K562 (cell line): ENCODE results near the gene RAB40B. TPM values are rescaled to one million over a fixed set of nuclear protein-coding genes. Genes with fewer than 3 reads are reported as not detected.

Experiments
- ATAC-seq: fragments of 200-7000 bp; cut with Tn5 transposase; 3 replicates; pipeline ENCODE4 v1.9.1; 2020; ENCODE audit warnings: moderate library complexity
- BruUV-seq: library from RNA; stranded (reverse); fragments of 400-500 nt; replicated peaks from 2 replicates; lab custom pipeline; 2021; lab: Mats Ljungman, UMichigan
- CTCF ChIA-PET: fragments of 300-600 bp; formaldehyde crosslinking; extraction: SDS; loops from one replicate; lab custom pipeline; 2021; ENCODE audit warnings: low intra/inter-chr PET ratio; lab: Yijun Ruan, JAX
- POLR2A ChIA-PET: fragments of 300-600, 350-650 bp; sonication (Branson Sonifier 250); formaldehyde crosslinking; extraction: SDS; loops from one replicate; lab custom pipeline; 2021; ENCODE audit warnings: antibody characterized with exemption, inconsistent platforms; lab: Yijun Ruan, JAX
- DNase-seq, 4 experiments: peaks; one replicate each; pipeline versions ENCODE4 v3.0.0 to v3.0.0-alpha.2; 2011 to 2018; ENCODE audit warnings: low spot score in 3 of 4, mixed read lengths in 3 of 4; ENCODE audit errors: extremely low read depth in 1 of 4
- FAIRE-seq: peaks from 2 replicates; lab custom pipeline; 2011; peaks lifted over from hg19 to GRCh38; lab: Jason Lieb, UNC
- H2AFZ ChIP-seq: 2 replicates; pipeline ENCODE4 v1.6.0; 2011; ENCODE audit warnings: low read depth, low read length, control low read depth, inconsistent platforms
- H3K27ac ChIP-seq: fragments of 200-600 bp; 3 replicates; pipeline ENCODE4 v1.8.0; 2011; ENCODE audit warnings: low read depth, mild to moderate bottlenecking, control low read depth, inconsistent platforms, low read length, moderate library complexity, mixed read lengths; ENCODE audit errors: extremely low read depth
- H3K27me3 ChIP-seq, 2 experiments: fragments of 300-600 bp in 1 of 2; 2 replicates in 1 of 2; 3 replicates in 1 of 2; pipeline versions ENCODE4 v1.6.0 to v1.8.0; 2011; ENCODE audit warnings: inconsistent platforms in 2 of 2, low read length in 2 of 2, mild to moderate bottlenecking in 1 of 2, mixed read lengths in 1 of 2, moderate library complexity in 1 of 2; ENCODE audit not compliant: control insufficient read depth in 2 of 2, insufficient read depth in 2 of 2
- H3K36me3 ChIP-seq: fragments of 300-600 bp; 3 replicates; pipeline ENCODE4 v1.8.0; 2011; ENCODE audit warnings: mild to moderate bottlenecking, low read length, inconsistent platforms; ENCODE audit not compliant: control insufficient read depth, insufficient read depth
- H3K4me1 ChIP-seq, 2 experiments: fragments of 200-600 bp in 1 of 2; replicated peaks in 1 of 2; 2 replicates in 1 of 2; 3 replicates in 1 of 2; pipeline versions ENCODE4 v1.5.1 to v1.8.0; 2011; ENCODE audit warnings: inconsistent platforms in 2 of 2, low read length in 2 of 2, mild to moderate bottlenecking in 1 of 2, mixed read lengths in 1 of 2, moderate library complexity in 1 of 2; ENCODE audit not compliant: control insufficient read depth in 2 of 2, insufficient read depth in 2 of 2
- H3K4me2 ChIP-seq: 2 replicates; pipeline ENCODE4 v1.6.1; 2011; ENCODE audit warnings: low read length, control low read depth, inconsistent platforms, mixed read lengths; ENCODE audit not compliant: insufficient read depth
- H3K4me3 ChIP-seq: fragments of 200-600 bp; sonication (generic), shearing (Covaris generic); 2 replicates; pipeline ENCODE4 v1.5.1; 2016; ENCODE audit warnings: control low read depth, inconsistent platforms
- H3K79me2 ChIP-seq: fragments of 200-600 bp; 3 replicates; pipeline ENCODE4 v1.8.0; 2011; ENCODE audit warnings: low read length, inconsistent platforms; ENCODE audit not compliant: control insufficient read depth, insufficient read depth
- H3K9ac ChIP-seq, 2 experiments: 2 replicates each; pipeline versions ENCODE4 v1.6.0 to v1.6.1; 2011; ENCODE audit warnings: low read depth in 2 of 2, low read length in 2 of 2, control low read depth in 1 of 2, inconsistent platforms in 1 of 2, mild to moderate bottlenecking in 1 of 2, mixed read lengths in 1 of 2; ENCODE audit not compliant: insufficient read depth in 1 of 2
- H3K9me1 ChIP-seq: one replicate; pipeline ENCODE4 v1.6.0; 2011; ENCODE audit warnings: inconsistent platforms, mild to moderate bottlenecking, low read length, moderate library complexity; ENCODE audit not compliant: control insufficient read depth, insufficient read depth
- H3K9me3 ChIP-seq: replicated peaks from 2 replicates; pipeline ENCODE4 v1.5.1; 2011; ENCODE audit warnings: low read depth, low read length, inconsistent platforms; ENCODE audit not compliant: control insufficient read depth, insufficient read depth
- H4K20me1 ChIP-seq: replicated peaks from 2 replicates; pipeline ENCODE4 v1.6.1; 2011; ENCODE audit warnings: low read length, inconsistent platforms, mixed read lengths; ENCODE audit not compliant: control insufficient read depth, insufficient read depth
- CBX5 ChIP-seq: IDR thresholded peaks from 2 replicates; pipeline ENCODE4 v1.6.1; 2014; ENCODE audit warnings: low read depth, borderline replicate concordance
- FOSL1 ChIP-seq: fragments of 200-800 bp; sonication (Bioruptor generic); conservative IDR thresholded peaks from 2 replicates; pipeline ENCODE4 v1.6.1; 2016; ENCODE audit warnings: missing genetic modification characterization, missing compliant biosample characterization
- FOXK1 ChIP-seq: sonication (generic); formaldehyde crosslinking; IDR thresholded peaks from 2 replicates; pipeline ENCODE4 v1.8.0; 2022; ENCODE audit warnings: missing genetic modification reagents, mild to moderate bottlenecking, borderline replicate concordance
- MAZ ChIP-seq, 2 experiments: fragments of 450-650 bp in 1 of 2; sonication (generic) in 1 of 2; formaldehyde crosslinking; IDR thresholded peaks in 1 of 2; conservative IDR thresholded peaks in 1 of 2; 2 replicates each; pipeline versions ENCODE4 v1.4.0 to v1.5.0; 2020; ENCODE audit warnings: mild to moderate bottlenecking in 1 of 2, missing genetic modification reagents in 1 of 2
- MYC ChIP-seq, 2 experiments: fragments of 250-450 bp in 1 of 2; sonication (Bioruptor Pico) in 1 of 2; IDR thresholded peaks; 2 replicates each; pipeline versions ENCODE4 v1.5.1 to v1.6.1; 2012 to 2021; ENCODE audit warnings: low read depth in 2 of 2, borderline replicate concordance in 1 of 2, improper control_type of control experiment in 1 of 2, low read length in 1 of 2, mild to moderate bottlenecking in 1 of 2, moderate library complexity in 1 of 2
- NONO ChIP-seq, 2 experiments: fragments of 200-400 bp in 1 of 2; fragments of 450-650 bp in 1 of 2; formaldehyde crosslinking in 1 of 2; IDR thresholded peaks; 2 replicates each; pipeline ENCODE4 v1.6.1; 2017; ENCODE audit warnings: low read depth in 2 of 2, mild to moderate bottlenecking in 2 of 2, moderate library complexity in 2 of 2, low read length in 1 of 2
- RB1 ChIP-seq: fragments of 450-650 bp; IDR thresholded peaks from 2 replicates; pipeline ENCODE4 v1.6.1; 2017; ENCODE audit warnings: low read depth, mild to moderate bottlenecking
- SMARCC2 ChIP-seq: fragments of 450-650 bp; IDR thresholded peaks from 2 replicates; pipeline ENCODE4 v1.6.1; 2017; ENCODE audit warnings: antibody characterized with exemption, moderate library complexity, mild to moderate bottlenecking, low read depth
- YY1 ChIP-seq, 3 experiments: IDR thresholded peaks; 2 replicates each; pipeline ENCODE4 v1.6.1; 2011; ENCODE audit warnings: low read length in 2 of 3, mild to moderate bottlenecking in 2 of 3, moderate library complexity in 2 of 3, borderline replicate concordance in 1 of 3, control low read depth in 1 of 3, low read depth in 1 of 3; ENCODE audit not compliant: insufficient read depth in 3 of 3, insufficient replicate concordance in 2 of 3, control insufficient read depth in 1 of 3, insufficient read length in 1 of 3; ENCODE audit errors: extremely low read depth in 1 of 3
- in situ Hi-C: fragments of 300-500 bp; cut with MboI; formaldehyde crosslinking; loops from 4 replicates; pipeline ENCODE4 v1.15.0; 2018; ENCODE audit warnings: inconsistent platforms, mixed read lengths
- intact Hi-C: fragments of 100-400 bp; cut with micrococcal nuclease; formaldehyde crosslinking; loops from 2 replicates; pipeline ENCODE4 v1.14.2; 2022
- polyA plus RNA-seq, 8 experiments: library from polyadenylated mRNA; depleted of rRNA in 4 of 8; stranded (reverse) in 5 of 8; unstranded in 3 of 8; fragments of >200 nt; fragmentation: Nextera tagmentation in 2 of 8; fragmentation: Illumina TruSeq in 1 of 8; extraction: Ambion mirVana in 2 of 8; extraction: Trizol in 1 of 8; gene quantifications; 2 replicates each; pipeline versions ENCODE4 v1.2.1 to v1.2.3, GENCODE V29; 2011 to 2014; ENCODE audit warnings: inconsistent platforms in 1 of 8, missing spikeins in 1 of 8
- total RNA-seq, 7 experiments: library from RNA; depleted of rRNA in 6 of 7; stranded (reverse); fragments of >200 nt in 6 of 7; fragmentation: Illumina TruSeq in 2 of 7; extraction: Trizol in 2 of 7; gene quantifications; 2 replicates each; pipeline versions ENCODE4 v1.2.1 to v1.2.3, GENCODE V29; 2011 to 2021; ENCODE audit warnings: low replicate concordance in 1 of 7
- TF ChIP-seq, protein P1 (sequence below): fragments of 150-350 bp; conservative IDR thresholded peaks from 2 replicates; pipeline ENCODE4 v1.6.1; 2014; ENCODE audit warnings: low read length
- TF ChIP-seq, protein P2 (sequence below), 2 experiments: fragments of 200-800 bp in 1 of 2; sonication (Bioruptor generic) in 1 of 2; sonication (generic) in 1 of 2; formaldehyde crosslinking in 1 of 2; IDR thresholded peaks in 1 of 2; conservative IDR thresholded peaks in 1 of 2; 2 replicates each; pipeline versions ENCODE4 v1.5.0 to v1.6.1; 2016 to 2020; ENCODE audit warnings: missing compliant biosample characterization in 1 of 2, missing genetic modification characterization in 1 of 2, missing genetic modification reagents in 1 of 2

Gene RAB40B
- total and polyA plus RNA-seq, 9 of the 15 experiments (the other 6 are each of a cell fraction or from before 2014, with no cell fraction given): 0.13 to 4.6 (median 1.4) TPM

- H3K27me3 ChIP-seq: no peaks in the 10 kb centered on the region
- H3K4me3 ChIP-seq: no peak overlapping the region
- BruUV-seq: no TSS peak
- H3K4me1 ChIP-seq: no peaks in the 10 kb centered on the region
- H3K79me2 ChIP-seq: peaks cover 64% of the 10 kb centered on the region
- no peaks in the 10 kb centered on the region for H3K9me3 ChIP-seq
- H3K36me3 ChIP-seq: peaks cover 79% of the 10 kb centered on the region
- in situ Hi-C loops: no loop called here
- no peak overlapping the region for H2AFZ ChIP-seq
- POLR2A ChIA-PET: no interaction called here
- DNase-seq (no peak), ATAC-seq (no peak), FAIRE-seq (peak; percentile 54)
- no peak overlapping the region for H3K4me2 ChIP-seq
- CTCF ChIA-PET: no interaction called here
- intact Hi-C loops: no loop called here
- no peak overlapping the region for H3K9ac ChIP-seq
- peaks cover 7% of the 10 kb centered on the region; the same call in 1 of the 2 replicates for H4K20me1 ChIP-seq
- no peaks in the 10 kb centered on the region for H3K9me1 ChIP-seq
- TF ChIP-seq CBX5 (no peak), YY1 (IDR thresholded peaks at IDR 0.05; ENCODE audit: borderline replicate concordance in 1 of 3, control insufficient read depth in 1 of 3, extremely low read depth in 1 of 3, insufficient read depth in 3 of 3, insufficient read length in 1 of 3, insufficient replicate concordance in 2 of 3, low read depth in 1 of 3, low read length in 2 of 3) (no peak), RB1 (no peak), FOSL1 (tag) (no peak), MAZ (CRISPR knock-in tag; conservative IDR thresholded peaks at IDR 0.05 in 1 of 2, IDR thresholded peaks at IDR 0.05 in 1 of 2) (no peak), SMARCC2 (no peak), MYC (IDR thresholded peaks at IDR 0.05; ENCODE audit: low read depth, low read length) (no peak), MYC (CRISPR knock-in tag; IDR thresholded peaks at IDR 0.05; ENCODE audit: borderline replicate concordance, low read depth) (no peak), NONO (IDR thresholded peaks at IDR 0.05; ENCODE audit: low read depth in 2 of 2, low read length in 1 of 2) (no peak), FOXK1 (CRISPR knock-in tag) (no peak)
- TF ChIP-seq, protein P1, sequence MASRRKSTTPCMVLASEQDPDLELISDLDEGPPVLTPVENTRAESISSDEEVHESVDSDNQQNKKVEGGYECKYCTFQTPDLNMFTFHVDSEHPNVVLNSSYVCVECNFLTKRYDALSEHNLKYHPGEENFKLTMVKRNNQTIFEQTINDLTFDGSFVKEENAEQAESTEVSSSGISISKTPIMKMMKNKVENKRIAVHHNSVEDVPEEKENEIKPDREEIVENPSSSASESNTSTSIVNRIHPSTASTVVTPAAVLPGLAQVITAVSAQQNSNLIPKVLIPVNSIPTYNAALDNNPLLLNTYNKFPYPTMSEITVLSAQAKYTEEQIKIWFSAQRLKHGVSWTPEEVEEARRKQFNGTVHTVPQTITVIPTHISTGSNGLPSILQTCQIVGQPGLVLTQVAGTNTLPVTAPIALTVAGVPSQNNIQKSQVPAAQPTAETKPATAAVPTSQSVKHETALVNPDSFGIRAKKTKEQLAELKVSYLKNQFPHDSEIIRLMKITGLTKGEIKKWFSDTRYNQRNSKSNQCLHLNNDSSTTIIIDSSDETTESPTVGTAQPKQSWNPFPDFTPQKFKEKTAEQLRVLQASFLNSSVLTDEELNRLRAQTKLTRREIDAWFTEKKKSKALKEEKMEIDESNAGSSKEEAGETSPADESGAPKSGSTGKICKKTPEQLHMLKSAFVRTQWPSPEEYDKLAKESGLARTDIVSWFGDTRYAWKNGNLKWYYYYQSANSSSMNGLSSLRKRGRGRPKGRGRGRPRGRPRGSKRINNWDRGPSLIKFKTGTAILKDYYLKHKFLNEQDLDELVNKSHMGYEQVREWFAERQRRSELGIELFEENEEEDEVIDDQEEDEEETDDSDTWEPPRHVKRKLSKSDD: no peak
- TF ChIP-seq, protein P2, sequence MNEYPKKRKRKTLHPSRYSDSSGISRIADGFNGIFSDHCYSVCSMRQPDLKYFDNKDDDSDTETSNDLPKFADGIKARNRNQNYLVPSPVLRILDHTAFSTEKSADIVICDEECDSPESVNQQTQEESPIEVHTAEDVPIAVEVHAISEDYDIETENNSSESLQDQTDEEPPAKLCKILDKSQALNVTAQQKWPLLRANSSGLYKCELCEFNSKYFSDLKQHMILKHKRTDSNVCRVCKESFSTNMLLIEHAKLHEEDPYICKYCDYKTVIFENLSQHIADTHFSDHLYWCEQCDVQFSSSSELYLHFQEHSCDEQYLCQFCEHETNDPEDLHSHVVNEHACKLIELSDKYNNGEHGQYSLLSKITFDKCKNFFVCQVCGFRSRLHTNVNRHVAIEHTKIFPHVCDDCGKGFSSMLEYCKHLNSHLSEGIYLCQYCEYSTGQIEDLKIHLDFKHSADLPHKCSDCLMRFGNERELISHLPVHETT (CRISPR knock-in tag; conservative IDR thresholded peaks at IDR 0.05 in 1 of 2, IDR thresholded peaks at IDR 0.05 in 1 of 2): no peak
- no peak overlapping the region for H3K27ac ChIP-seq
These were observed 65.2 kb downstream of the RAB40B start for GRCh38 chr17:82633343-82633742.
